Skeletal muscle satellite cell (primary cell): ENCODE results near the gene GJD3.
A peak's percentile ranks its signal among the peaks of the same experiment; 100 is the strongest.

Experiments used
- H3K27me3 ChIP-seq: 2 replicates; pipeline ENCODE4 v1.7.0; 2013; ENCODE audit warnings: low read length; ENCODE audit not compliant: control insufficient read depth, insufficient read depth
- H3K36me3 ChIP-seq: 2 replicates; pipeline ENCODE4 v1.7.0; 2013; ENCODE audit warnings: mild to moderate bottlenecking, control low read depth, low read length; ENCODE audit not compliant: insufficient read depth
- H3K4me1 ChIP-seq: 2 replicates; pipeline ENCODE4 v1.7.0; 2013; ENCODE audit warnings: low read length; ENCODE audit not compliant: control insufficient read depth, insufficient read depth
- H3K4me2 ChIP-seq: 2 replicates; pipeline ENCODE4 v1.7.0; 2013; ENCODE audit warnings: mild to moderate bottlenecking, low read length
- H3K4me3 ChIP-seq: 2 replicates; pipeline ENCODE4 v1.7.0; 2013; ENCODE audit warnings: low read length
- H3K9ac ChIP-seq: 2 replicates; pipeline ENCODE4 v1.7.0; 2013; ENCODE audit warnings: mild to moderate bottlenecking, low read depth, low read length, moderate library complexity
- H3K9me3 ChIP-seq: replicated peaks from 2 replicates; pipeline ENCODE4 v1.7.0; 2013; ENCODE audit warnings: mild to moderate bottlenecking, control low read depth, low read length

GJD3 gene

GRCh38 chr17:40356990-40357881, 7.3 kb downstream of the GJD3 start:
- Histone ChIP-seq H3K9me3 (no peaks in the 10 kb centered on the region), H3K27me3 (no peaks in the 10 kb centered on the region), H3K9ac (no peak overlapping the region), H3K36me3 (peaks cover 35% of the 10 kb centered on the region), H3K4me2 (no peak overlapping the region), H3K4me3 (no peak overlapping the region), H3K4me1 (peaks cover 14% of the 10 kb centered on the region)

- Histone ChIP-seq H3K9me3 (no peaks in the 10 kb centered on the region), H3K27me3 (no peaks in the 10 kb centered on the region), H3K4me3 (no peak overlapping the region), H3K9ac (no peak overlapping the region), H3K36me3 (peaks cover 42% of the 10 kb centered on the region), H3K4me2 (no peak overlapping the region), H3K4me1 (peaks cover 25% of the 10 kb centered on the region)
Observed at GRCh38 chr17:40355804-40356758, 8.5 kb downstream of the GJD3 start.

- H3K9ac ChIP-seq: no peak overlapping the region
- H3K4me2 ChIP-seq: no peak overlapping the region
- no peaks in the 10 kb centered on the region for H3K27me3 ChIP-seq
- peaks cover 44% of the 10 kb centered on the region for H3K36me3 ChIP-seq
- no peaks in the 10 kb centered on the region for H3K9me3 ChIP-seq
- H3K4me1 ChIP-seq: peaks cover 32% of the 10 kb centered on the region
- H3K4me3 ChIP-seq: no peak overlapping the region
Observed at GRCh38 chr17:40355123-40355803, 9.3 kb downstream of the GJD3 start.

GRCh38 chr17:40354221-40355122, 10.1 kb downstream of the GJD3 start:
- no peak overlapping the region for H3K9ac ChIP-seq
- no peaks in the 10 kb centered on the region for H3K9me3 ChIP-seq
- peaks cover 40% of the 10 kb centered on the region for H3K4me1 ChIP-seq
- H3K4me2 ChIP-seq: no peak overlapping the region
- H3K36me3 ChIP-seq: peaks cover 49% of the 10 kb centered on the region
- H3K27me3 ChIP-seq: no peaks in the 10 kb centered on the region
- no peak overlapping the region for H3K4me3 ChIP-seq

GRCh38 chr17:40352779-40353394, 11.7 kb downstream of the GJD3 start:
- H3K4me1 ChIP-seq: peaks cover 51% of the 10 kb centered on the region
- H3K4me2 ChIP-seq: no peak overlapping the region
- no peak overlapping the region for H3K4me3 ChIP-seq
- H3K27me3 ChIP-seq: no peaks in the 10 kb centered on the region
- no peaks in the 10 kb centered on the region for H3K9me3 ChIP-seq
- H3K9ac ChIP-seq: no peak overlapping the region
- peaks cover 62% of the 10 kb centered on the region for H3K36me3 ChIP-seq

- peaks cover 62% of the 10 kb centered on the region for H3K36me3 ChIP-seq
Observed at GRCh38 chr17:40352237-40352778, 12.2 kb downstream of the GJD3 start.

GRCh38 chr17:40351359-40352236, 12.9 kb downstream of the GJD3 start:
- peaks cover 60% of the 10 kb centered on the region for H3K4me1 ChIP-seq

More at GRCh38 chr17:40352237-40352778, 12.2 kb downstream of the GJD3 start:
- Histone ChIP-seq H3K4me3 (no peak overlapping the region), H3K4me1 (peaks cover 53% of the 10 kb centered on the region), H3K27me3 (no peaks in the 10 kb centered on the region), H3K9me3 (no peaks in the 10 kb centered on the region), H3K9ac (no peak overlapping the region), H3K4me2 (no peak overlapping the region)

GRCh38 chr17:40350689-40351358, 13.7 kb downstream of the GJD3 start:
- Histone ChIP-seq H3K4me2 (peak overlapping the region; percentile 17), H3K4me3 (no peak overlapping the region), H3K36me3 (peaks cover 56% of the 10 kb centered on the region), H3K4me1 (peaks cover 68% of the 10 kb centered on the region), H3K27me3 (no peaks in the 10 kb centered on the region), H3K9me3 (no peaks in the 10 kb centered on the region), H3K9ac (no peak overlapping the region)

More at GRCh38 chr17:40351359-40352236, 12.9 kb downstream of the GJD3 start:
- Histone ChIP-seq H3K36me3 (peaks cover 62% of the 10 kb centered on the region), H3K9ac (no peak overlapping the region), H3K4me3 (no peak overlapping the region), H3K9me3 (no peaks in the 10 kb centered on the region), H3K27me3 (no peaks in the 10 kb centered on the region), H3K4me2 (no peak overlapping the region)
